IMR-90 (cell line): ENCODE measurements around the gene TRPC6. TPM values are rescaled to one million over a fixed set of nuclear protein-coding genes. Genes with fewer than 3 reads are reported as not detected.

ENCODE experiments used
- ATAC-seq: fragments of 200-7000 bp; cut with Tn5 transposase; 2 replicates; pipeline ENCODE4 v1.9.1; 2020; ENCODE audit warnings: low read depth, mild to moderate bottlenecking, moderate library complexity
- BruUV-seq: library from RNA; stranded (reverse); fragments of 400-500 nt; replicated peaks from 2 replicates; lab custom pipeline; 2021; lab: Mats Ljungman, UMichigan
- CTCF ChIA-PET: fragments of 300-600 bp; formaldehyde crosslinking; extraction: SDS; loops from one replicate; lab custom pipeline; 2021; ENCODE audit warnings: antibody characterized with exemption; lab: Yijun Ruan, JAX
- POLR2A ChIA-PET: fragments of 300-600 bp; sonication (Branson Sonifier 250); formaldehyde crosslinking; loops from one replicate; lab custom pipeline; 2022; ENCODE audit warnings: antibody characterized with exemption; ENCODE audit not compliant: unreplicated experiment; lab: Charles Lee
- DNase-seq: peaks from one replicate; pipeline ENCODE4 v3.0.0; 2013
- H2AFZ ChIP-seq: replicated peaks from 2 replicates; pipeline ENCODE3; 2013; ENCODE audit warnings: low read length, mild to moderate bottlenecking; ENCODE audit not compliant: poor library complexity
- H2AK5ac ChIP-seq: 2 replicates; pipeline ENCODE4 v1.6.1; 2013; ENCODE audit warnings: low read depth, low read length, inconsistent platforms
- H2AK9ac ChIP-seq: replicated peaks from 2 replicates; pipeline ENCODE3; 2013; ENCODE audit warnings: mild to moderate bottlenecking, low read depth, low read length, moderate library complexity; ENCODE audit not compliant: poor library complexity
- H2BK120ac ChIP-seq: 2 replicates; pipeline ENCODE4 v1.6.1; 2013; ENCODE audit warnings: low read depth, low read length, inconsistent platforms
- H2BK15ac ChIP-seq: 3 replicates; pipeline ENCODE4 v1.6.1; 2013; ENCODE audit warnings: low read depth, low read length, inconsistent platforms
- H2BK20ac ChIP-seq: 2 replicates; pipeline ENCODE4 v1.6.1; 2013; ENCODE audit warnings: low read depth, mild to moderate bottlenecking, inconsistent platforms, low read length, moderate library complexity
- H2BK5ac ChIP-seq: 2 replicates; pipeline ENCODE4 v1.6.1; 2013; ENCODE audit warnings: mild to moderate bottlenecking, low read depth, low read length, inconsistent platforms; ENCODE audit not compliant: poor library complexity, severe bottlenecking
- H3K14ac ChIP-seq: replicated peaks from 2 replicates; pipeline ENCODE4 v1.6.1; 2013; ENCODE audit warnings: low read depth, low read length, inconsistent platforms
- H3K18ac ChIP-seq: 2 replicates; pipeline ENCODE4 v1.6.1; 2013; ENCODE audit warnings: low read depth, low read length, control low read depth
- H3K23ac ChIP-seq: 2 replicates; pipeline ENCODE4 v1.6.1; 2013; ENCODE audit warnings: low read depth, low read length, inconsistent platforms
- H3K27ac ChIP-seq: 2 replicates; pipeline ENCODE4 v1.5.1; 2013; ENCODE audit warnings: mild to moderate bottlenecking, control low read depth, low read length; ENCODE audit not compliant: insufficient read depth
- H3K27me3 ChIP-seq: 2 replicates; pipeline ENCODE4 v1.6.1; 2013; ENCODE audit warnings: low read length; ENCODE audit not compliant: control insufficient read depth, insufficient read depth
- H3K36me3 ChIP-seq: 2 replicates; pipeline ENCODE4 v1.6.1; 2013; ENCODE audit warnings: low read length, mixed read lengths; ENCODE audit not compliant: control insufficient read depth, insufficient read depth
- H3K4ac ChIP-seq: 2 replicates; pipeline ENCODE4 v1.6.1; 2013; ENCODE audit warnings: low read depth, low read length, inconsistent platforms
- H3K4me1 ChIP-seq: 2 replicates; pipeline ENCODE4 v1.6.1; 2013; ENCODE audit warnings: low read length, mixed read lengths; ENCODE audit not compliant: control insufficient read depth, insufficient read depth
- H3K4me2 ChIP-seq: 2 replicates; pipeline ENCODE4 v1.6.1; 2013; ENCODE audit warnings: low read depth, mild to moderate bottlenecking, control low read depth, low read length, moderate library complexity
- H3K4me3 ChIP-seq: 2 replicates; pipeline ENCODE4 v1.5.1; 2013; ENCODE audit warnings: low read depth, mild to moderate bottlenecking, control low read depth, low read length, moderate library complexity; ENCODE audit not compliant: insufficient read depth
- H3K56ac ChIP-seq: 2 replicates; pipeline ENCODE4 v1.6.1; 2013; ENCODE audit warnings: low read length, inconsistent platforms; ENCODE audit not compliant: insufficient read depth; ENCODE audit errors: extremely low read depth
- H3K79me1 ChIP-seq, 2 experiments: 2 replicates each; pipeline ENCODE4 v1.6.1; 2013; ENCODE audit warnings: low read length in 2 of 2, inconsistent platforms in 1 of 2, low read depth in 1 of 2
- H3K9ac ChIP-seq: 2 replicates; pipeline ENCODE4 v1.6.1; 2013; ENCODE audit warnings: low read depth, low read length, control low read depth
- H3K9me1 ChIP-seq: 2 replicates; pipeline ENCODE4 v1.6.1; 2013; ENCODE audit warnings: low read length, inconsistent platforms; ENCODE audit not compliant: insufficient read depth
- H3K9me3 ChIP-seq: 2 replicates; pipeline ENCODE4 v1.6.1; 2013; ENCODE audit warnings: low read length; ENCODE audit not compliant: control insufficient read depth, insufficient read depth
- H4K20me1 ChIP-seq: 2 replicates; pipeline ENCODE4 v1.6.1; 2013; ENCODE audit warnings: low read length, inconsistent platforms; ENCODE audit not compliant: insufficient read depth
- H4K5ac ChIP-seq: 2 replicates; pipeline ENCODE4 v1.6.1; 2013; ENCODE audit warnings: mild to moderate bottlenecking, low read depth, low read length, control low read depth
- H4K8ac ChIP-seq, 2 experiments: 2 replicates each; pipeline ENCODE4 v1.6.1; 2013; ENCODE audit warnings: low read depth in 2 of 2, low read length in 2 of 2, control low read depth in 1 of 2, inconsistent platforms in 1 of 2
- H4K91ac ChIP-seq: 2 replicates; pipeline ENCODE4 v1.6.1; 2013; ENCODE audit warnings: low read depth, low read length, inconsistent platforms; ENCODE audit not compliant: insufficient read depth
- BHLHE40 ChIP-seq: fragments of 150-350 bp; IDR thresholded peaks from 2 replicates; pipeline ENCODE4 v1.6.1; 2016; ENCODE audit warnings: mild to moderate bottlenecking, low read depth, low read length
- CEBPB ChIP-seq: IDR thresholded peaks from 2 replicates; pipeline ENCODE4 v1.6.1; 2012; ENCODE audit warnings: low read depth, low read length, improper control_type of control experiment
- CHD1 ChIP-seq: IDR thresholded peaks from 2 replicates; pipeline ENCODE4 v1.6.1; 2012; ENCODE audit warnings: low read depth, low read length, improper control_type of control experiment
- CTCF ChIP-seq: conservative IDR thresholded peaks from 2 replicates; pipeline ENCODE4 v1.5.1; 2012; ENCODE audit warnings: mild to moderate bottlenecking, low read depth, low read length, improper control_type of control experiment
- ELK1 ChIP-seq: fragments of 150-350 bp; IDR thresholded peaks from 2 replicates; pipeline ENCODE4 v1.6.1; 2016; ENCODE audit warnings: low read depth, mild to moderate bottlenecking, low read length, moderate library complexity, borderline replicate concordance
- FOS ChIP-seq: fragments of 150-350 bp; IDR thresholded peaks from 2 replicates; pipeline ENCODE4 v1.6.1; 2016; ENCODE audit warnings: low read depth, low read length
- MAFK ChIP-seq: IDR thresholded peaks from 2 replicates; pipeline ENCODE4 v1.6.1; 2012; ENCODE audit warnings: low read depth, low read length, improper control_type of control experiment
- MAZ ChIP-seq: IDR thresholded peaks from 2 replicates; pipeline ENCODE4 v1.6.1; 2012; ENCODE audit warnings: low read depth, mild to moderate bottlenecking, low read length, improper control_type of control experiment, moderate library complexity, borderline replicate concordance
- MXI1 ChIP-seq: IDR thresholded peaks from 2 replicates; pipeline ENCODE4 v1.6.1; 2012; ENCODE audit warnings: low read depth, mild to moderate bottlenecking, low read length, moderate library complexity, borderline replicate concordance
- RAD21 ChIP-seq: IDR thresholded peaks from 2 replicates; pipeline ENCODE4 v1.6.1; 2012; ENCODE audit warnings: low read length, improper control_type of control experiment
- RCOR1 ChIP-seq: IDR thresholded peaks from 2 replicates; pipeline ENCODE4 v1.6.1; 2012; ENCODE audit warnings: mild to moderate bottlenecking, low read length, improper control_type of control experiment; ENCODE audit not compliant: insufficient replicate concordance
- RFX5 ChIP-seq: IDR thresholded peaks from 2 replicates; pipeline ENCODE4 v1.8.0; 2012; ENCODE audit warnings: low read depth, mild to moderate bottlenecking, low read length, moderate library complexity
- SMC3 ChIP-seq: fragments of 150-350 bp; IDR thresholded peaks from 2 replicates; pipeline ENCODE4 v1.6.1; 2016; ENCODE audit warnings: low read depth, mild to moderate bottlenecking, antibody characterized with exemption, low read length, moderate library complexity
- USF2 ChIP-seq: fragments of 150-350 bp; IDR thresholded peaks from 2 replicates; pipeline ENCODE4 v1.6.1; 2017; ENCODE audit warnings: mild to moderate bottlenecking, antibody characterized with exemption, low read length, low read depth
- WGBS, 2 experiments: methylation state at CpG; one replicate each; pipeline versions ENCODE4 v1.1.5 to v1.1.7; 2013; ENCODE audit warnings: missing lambda C conversion rate in 2 of 2; ENCODE audit not compliant: insufficient read length in 1 of 2; ENCODE audit errors: extremely low coverage in 2 of 2; 5-methylcytosine and 5-hydroxymethylcytosine counted together
- dilution Hi-C: fragments of 300-500 bp; cut with HindIII; formaldehyde crosslinking; loops from one replicate; pipeline ENCODE4 v1.14.3; 2018; ENCODE audit warnings: low sequenced_read_pairs; ENCODE audit not compliant: unreplicated experiment
- in situ Hi-C: fragments of 300-500 bp; cut with MboI; formaldehyde crosslinking; loops from 3 replicates; pipeline ENCODE4 v1.14.3; 2019; ENCODE audit warnings: low sequenced_read_pairs, inconsistent platforms, mixed read lengths
- intact Hi-C: fragments of 100-400 bp; cut with micrococcal nuclease; formaldehyde crosslinking; loops from 2 replicates; pipeline ENCODE4 v1.10.0; 2022
- polyA plus RNA-seq, 3 experiments: library from polyadenylated mRNA; depleted of rRNA; stranded (reverse); fragments of >200 nt; gene quantifications; 2 replicates each; pipeline ENCODE4 v1.2.3, GENCODE V29; 2012; ENCODE audit warnings: low replicate concordance in 1 of 3
- total RNA-seq: library from RNA; depleted of rRNA; stranded (reverse); fragments of >200 nt; gene quantifications from 2 replicates; pipeline ENCODE4 v1.2.3, GENCODE V29; 2012

TRPC6 gene
- total and polyA plus RNA-seq, 2 of the 4 experiments (the other 2 are of a cell fraction) = 0.99 to 2.3 TPM

GRCh38 chr11:101528541-101528940, 55.3 kb downstream of the TRPC6 start:
- ChIA-PET CTCF (no interaction called here), POLR2A (no interaction called here)
- no peak overlapping the region for H2AK9ac ChIP-seq
- no peak overlapping the region for H4K5ac ChIP-seq
- intact Hi-C loops = no loop called here
- H3K9me3 ChIP-seq = no peaks in the 10 kb centered on the region
- H2AFZ ChIP-seq = no peak overlapping the region
- DNase-seq (no peak), ATAC-seq (no peak)
- H3K9me1 ChIP-seq = 0 out of 2 replicates have a peak, but pooled peaks cover 4% of the 10 kb centered on the region
- no peak overlapping the region for H3K27ac ChIP-seq
- H3K4me2 ChIP-seq = no peak overlapping the region
- H3K18ac ChIP-seq = no peak overlapping the region
- H2BK5ac ChIP-seq = no peak overlapping the region
- H4K8ac ChIP-seq = no peak overlapping the region
- no peak overlapping the region for H3K56ac ChIP-seq
- no peak overlapping the region for H2AK5ac ChIP-seq
- no peak overlapping the region for H2BK120ac ChIP-seq
- TF ChIP-seq MXI1 (no peak), CEBPB (no peak), RCOR1 (no peak), ELK1 (no peak), RFX5 (no peak), FOS (no peak), BHLHE40 (no peak), MAFK (no peak), CHD1 (no peak), SMC3 (no peak), CTCF (no peak), RAD21 (no peak), MAZ (no peak), USF2 (no peak)
- dilution Hi-C loops = no loop called here
- H3K36me3 ChIP-seq = 0 out of 2 replicates have a peak, but pooled peaks cover 1% of the 10 kb centered on the region
- H3K79me1 ChIP-seq = peaks cover 3 to 4% of the 10 kb centered on the region in 2 experiments; a peak in 2 of 4 replicates
- H4K91ac ChIP-seq = no peak overlapping the region
- no peak overlapping the region for H3K9ac ChIP-seq
- BruUV-seq = no TSS peak
- no peak overlapping the region for H3K14ac ChIP-seq
- WGBS, 2 experiments = no CpG with 5 or more reads among the region's 2 CpGs
- in situ Hi-C loops = no loop called here
- no peaks in the 10 kb centered on the region for H4K20me1 ChIP-seq
- no peak overlapping the region for H3K4me3 ChIP-seq
- no peak overlapping the region for H2BK20ac ChIP-seq
- H3K27me3 ChIP-seq = no peaks in the 10 kb centered on the region
- H3K23ac ChIP-seq = no peak overlapping the region
- H3K4me1 ChIP-seq = no peaks in the 10 kb centered on the region
- H2BK15ac ChIP-seq = no peak overlapping the region
- no peak overlapping the region for H3K4ac ChIP-seq
